Measurements from ENCODE around the gene HCN1. TPM values are rescaled to one million over a fixed set of nuclear protein-coding genes. Genes with fewer than 3 reads are reported as not detected.

Gene HCN1
- total and polyA plus RNA-seq, 2 experiments from 2014 or later: 5.9 to 11.3 TPM

GRCh38 chr5:45252541-45252940, 443.6 kb downstream of the HCN1 start:
- H3K27me3 ChIP-seq: no peaks in the 10 kb centered on the region
- H3K9me3 ChIP-seq (ENCODE audit: low read depth): no peaks in the 10 kb centered on the region
- no peak for DNase-seq (ENCODE audit: low read depth in 1 of 2, low spot score in 1 of 2)
- H3K27ac ChIP-seq: peak overlapping the region; percentile 90
- TF ChIP-seq CTCF (IDR thresholded peaks at IDR 0.05; ENCODE audit: low read depth, low read length): no peak
- no peaks in the 10 kb centered on the region for H3K36me3 ChIP-seq
- H3K4me1 ChIP-seq (ENCODE audit: low read depth): peaks cover 26% of the 10 kb centered on the region
- no peak overlapping the region for H3K4me3 ChIP-seq

DNA sequence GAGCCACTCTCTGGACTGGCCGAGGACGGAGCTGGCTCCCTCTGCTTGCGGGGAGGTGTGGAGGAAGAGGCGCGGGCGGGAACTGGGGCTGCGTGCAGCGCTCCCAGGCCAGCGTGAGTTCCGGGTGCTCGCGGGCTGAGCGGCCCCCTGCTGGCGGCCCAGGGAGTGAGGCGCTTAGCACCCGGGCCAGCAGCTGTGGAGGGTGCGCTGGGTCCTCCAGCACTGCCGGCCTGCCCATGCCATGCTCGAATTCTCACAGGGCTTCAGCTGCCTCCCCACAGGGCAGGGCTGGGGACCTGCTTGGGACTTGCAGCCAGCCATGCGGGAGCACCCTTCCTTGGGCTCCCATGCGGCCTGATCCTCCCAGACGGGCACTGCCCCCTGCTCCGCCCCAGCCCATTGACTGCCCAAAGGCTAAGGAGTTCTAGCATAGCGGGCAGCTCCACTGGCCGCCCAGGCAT, 470.6 kb downstream of the HCN1 start:
- Histone ChIP-seq H3K9me3 (ENCODE audit: low read depth) (no peaks in the 10 kb centered on the region), H3K4me1 (ENCODE audit: low read depth) (no peaks in the 10 kb centered on the region), H3K27me3 (no peaks in the 10 kb centered on the region), H3K4me3 (no peak overlapping the region), H3K36me3 (no peaks in the 10 kb centered on the region), H3K27ac (no peak overlapping the region)
- DNase-seq (ENCODE audit: low read depth in 1 of 2, low spot score in 1 of 2): no peak
- TF ChIP-seq CTCF (IDR thresholded peaks at IDR 0.05; ENCODE audit: low read depth, low read length): no peak

DNA sequence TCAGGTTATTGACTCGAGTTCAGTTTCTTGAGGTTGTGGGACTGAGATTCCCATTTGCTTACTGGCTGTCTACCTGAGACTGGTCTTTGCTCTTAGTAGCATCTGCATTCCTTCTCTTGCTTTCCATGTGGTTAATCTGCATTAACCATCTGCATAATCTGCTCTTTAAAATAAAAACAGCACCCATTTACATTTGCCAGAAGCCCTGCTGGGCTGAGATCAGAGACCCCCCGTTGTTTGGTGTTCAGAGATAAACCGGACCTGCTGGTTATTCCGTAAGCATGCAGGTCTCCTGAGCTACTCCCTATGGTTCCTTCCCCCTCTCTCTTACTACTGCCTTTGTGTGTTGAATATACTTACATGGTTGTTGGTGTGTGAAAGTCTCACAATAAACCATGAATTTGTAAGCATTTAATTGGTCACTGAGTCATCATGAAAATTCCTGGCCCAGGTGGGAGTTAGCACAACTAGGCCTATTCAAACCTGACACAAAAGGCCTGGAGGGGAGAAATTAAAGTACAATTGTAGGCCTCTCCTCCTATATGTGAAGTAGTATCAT, 490.7 kb downstream of the HCN1 start:
- no peak for TF ChIP-seq CTCF (IDR thresholded peaks at IDR 0.05; ENCODE audit: low read depth, low read length)
- H3K4me3 ChIP-seq: no peak overlapping the region
- no peak for DNase-seq (ENCODE audit: low read depth in 1 of 2, low spot score in 1 of 2)

More for the DNA sequence above, 490.7 kb downstream of the HCN1 start:
- Histone ChIP-seq H3K27ac (no peak overlapping the region), H3K9me3 (ENCODE audit: low read depth) (no peaks in the 10 kb centered on the region), H3K4me1 (ENCODE audit: low read depth) (peaks cover 7% of the 10 kb centered on the region), H3K36me3 (no peaks in the 10 kb centered on the region), H3K27me3 (no peaks in the 10 kb centered on the region)
